IPS-20b (cell line): ENCODE results near the gene CADM1.
"Not testable (repeated sequence)": the region's sequence is repeated elsewhere in the genome, so short reads cannot be mapped to it uniquely, and the experiment has no call there.

ENCODE experiments used
- H3K27ac ChIP-seq: one replicate; pipeline ENCODE4 v1.5.1; 2013; ENCODE audit warnings: low read length
- H3K27me3 ChIP-seq: 2 replicates; pipeline ENCODE4 v1.6.1; 2013; ENCODE audit warnings: mild to moderate bottlenecking, low read length, inconsistent platforms; ENCODE audit not compliant: insufficient read depth
- H3K36me3 ChIP-seq: 2 replicates; pipeline ENCODE4 v1.6.1; 2013; ENCODE audit warnings: low read depth, mild to moderate bottlenecking, inconsistent platforms, low read length, moderate library complexity; ENCODE audit not compliant: insufficient read depth
- H3K4me1 ChIP-seq: 2 replicates; pipeline ENCODE4 v1.6.1; 2013; ENCODE audit warnings: mild to moderate bottlenecking, control low read depth, inconsistent platforms, low read length, moderate library complexity; ENCODE audit not compliant: insufficient read depth
- H3K4me3 ChIP-seq: 2 replicates; pipeline ENCODE4 v1.5.1; 2013; ENCODE audit warnings: mild to moderate bottlenecking, low read length, inconsistent platforms
- H3K9ac ChIP-seq: 2 replicates; pipeline ENCODE4 v1.6.1; 2013; ENCODE audit warnings: low read depth, mild to moderate bottlenecking, inconsistent platforms, low read length, moderate library complexity
- H3K9me3 ChIP-seq: 2 replicates; pipeline ENCODE4 v1.6.1; 2013; ENCODE audit warnings: mild to moderate bottlenecking, low read depth, low read length, inconsistent platforms; ENCODE audit not compliant: insufficient read depth

The CADM1 gene

DNA sequence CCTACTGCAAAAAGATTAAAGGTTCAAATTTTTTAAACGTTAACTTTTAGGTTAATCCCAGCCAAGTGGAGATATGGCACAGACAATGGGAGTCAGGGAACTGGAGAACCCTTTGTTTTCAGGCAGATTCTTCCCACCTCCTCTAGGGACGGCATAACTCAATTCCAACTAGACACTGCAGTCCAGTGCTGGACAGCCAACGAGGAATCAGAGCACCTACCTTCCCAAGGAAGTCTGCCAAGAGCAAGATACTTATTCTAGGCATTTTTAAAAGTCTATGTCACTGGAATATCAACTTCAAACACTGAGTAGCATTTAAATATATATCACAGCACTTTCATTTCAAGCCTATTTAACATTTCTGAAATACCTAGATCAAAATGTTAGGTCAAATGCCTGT, 7.3 kb downstream of the CADM1 start:
- H3K9ac ChIP-seq: no peak overlapping the region
- H3K27me3 ChIP-seq: peaks cover 41% of the 10 kb centered on the region
- H3K4me1 ChIP-seq: peaks cover 22% of the 10 kb centered on the region
- H3K4me3 ChIP-seq: no peak overlapping the region
- H3K27ac ChIP-seq: no peak overlapping the region
- no peaks in the 10 kb centered on the region for H3K9me3 ChIP-seq
- no peaks in the 10 kb centered on the region for H3K36me3 ChIP-seq

DNA sequence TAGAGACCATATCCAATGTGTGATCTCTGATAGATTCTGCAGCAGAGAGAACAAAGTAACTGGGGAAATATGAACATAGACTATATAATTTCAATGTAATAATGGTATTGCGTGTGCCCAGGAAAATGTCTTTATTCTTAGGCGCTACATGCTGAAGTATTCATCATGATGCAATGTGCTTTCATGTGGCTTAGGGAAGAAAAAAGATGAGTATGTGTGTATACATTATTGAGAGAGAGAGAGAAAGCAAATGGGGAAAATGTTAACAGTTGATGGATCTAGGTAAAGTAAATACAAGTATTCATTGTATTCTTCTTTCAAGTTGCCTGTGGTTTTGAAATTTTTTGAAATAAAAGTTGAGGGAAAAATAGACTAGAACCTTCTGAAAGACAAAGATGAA, 10.3 kb downstream of the CADM1 start:
- Histone ChIP-seq H3K36me3 (no peaks in the 10 kb centered on the region), H3K4me3 (no peak overlapping the region), H3K9me3 (no peaks in the 10 kb centered on the region), H3K27ac (no peak overlapping the region), H3K9ac (no peak overlapping the region), H3K4me1 (peaks cover 9% of the 10 kb centered on the region), H3K27me3 (peaks cover 11% of the 10 kb centered on the region; the same call in 1 of the 2 replicates)

DNA sequence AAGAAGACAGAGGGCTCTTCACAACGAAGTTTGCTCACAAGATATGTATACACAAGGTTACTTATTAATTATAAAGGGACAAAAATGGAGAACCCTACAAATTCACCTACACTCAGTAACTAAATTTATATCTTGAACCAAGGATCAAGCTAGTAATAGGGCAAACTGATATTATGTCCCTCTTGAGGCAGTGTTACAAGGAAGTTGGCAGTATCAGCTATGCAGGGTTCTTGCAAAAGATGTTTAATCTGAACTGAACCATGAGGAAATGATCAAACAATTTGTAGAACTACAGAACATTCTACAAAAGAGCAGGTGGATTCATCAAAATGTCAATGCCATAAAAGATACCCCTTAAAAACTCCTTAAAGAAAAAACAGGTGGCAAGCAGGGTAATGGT, 10.7 kb downstream of the CADM1 start:
- Histone ChIP-seq H3K9ac (no peak overlapping the region), H3K4me1 (peaks cover 5% of the 10 kb centered on the region), H3K4me3 (no peak overlapping the region), H3K27ac (no peak overlapping the region), H3K9me3 (no peaks in the 10 kb centered on the region), H3K36me3 (no peaks in the 10 kb centered on the region), H3K27me3 (peaks cover 7% of the 10 kb centered on the region; the same call in 1 of the 2 replicates)

DNA sequence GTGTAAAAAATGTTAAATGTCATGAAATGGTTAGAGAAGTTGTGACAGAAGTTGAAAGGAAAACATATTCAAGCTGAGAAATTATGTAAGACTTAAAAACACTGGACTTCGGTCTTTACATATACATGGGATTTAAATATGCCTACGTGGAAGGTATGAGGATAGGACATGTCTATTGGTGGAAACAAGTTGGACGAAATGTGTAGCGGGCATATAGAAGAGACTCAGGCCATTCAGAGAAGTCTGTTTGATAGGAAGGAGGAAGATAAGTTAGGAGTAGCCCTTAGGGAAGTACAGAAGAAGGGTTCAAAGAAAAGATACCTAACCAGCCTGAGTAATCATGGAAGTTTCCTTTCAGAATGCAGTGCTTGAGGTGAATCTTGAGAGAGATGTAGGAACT, 14.7 kb downstream of the CADM1 start:
- Histone ChIP-seq H3K9ac (no peak overlapping the region), H3K27ac (no peak overlapping the region), H3K4me1 (no peaks in the 10 kb centered on the region), H3K36me3 (no peaks in the 10 kb centered on the region), H3K4me3 (no peak overlapping the region), H3K9me3 (no peaks in the 10 kb centered on the region), H3K27me3 (no peaks in the 10 kb centered on the region)

DNA sequence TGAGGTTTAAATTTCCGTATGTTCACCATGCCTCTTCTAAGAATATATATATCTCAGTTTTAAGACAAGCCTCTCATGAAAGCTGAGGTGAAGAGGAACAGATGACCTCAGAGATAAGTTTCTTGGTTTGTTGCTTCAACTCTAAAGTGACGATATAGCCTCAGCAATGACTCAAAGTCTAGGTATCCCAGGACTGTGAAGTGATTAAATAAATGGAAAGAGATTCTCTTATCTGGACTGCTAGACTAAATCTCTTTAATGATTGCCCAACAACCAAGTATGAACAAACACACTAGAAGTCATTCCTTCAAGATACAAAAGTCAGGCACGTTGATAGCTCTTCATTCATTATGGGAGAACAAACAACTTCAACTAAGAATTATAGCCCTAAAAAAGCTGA, 15.3 kb downstream of the CADM1 start:
- Histone ChIP-seq H3K36me3 (no peaks in the 10 kb centered on the region), H3K27me3 (no peaks in the 10 kb centered on the region), H3K9me3 (no peaks in the 10 kb centered on the region), H3K4me1 (no peaks in the 10 kb centered on the region), H3K4me3 (no peak overlapping the region), H3K9ac (no peak overlapping the region), H3K27ac (no peak overlapping the region)

DNA sequence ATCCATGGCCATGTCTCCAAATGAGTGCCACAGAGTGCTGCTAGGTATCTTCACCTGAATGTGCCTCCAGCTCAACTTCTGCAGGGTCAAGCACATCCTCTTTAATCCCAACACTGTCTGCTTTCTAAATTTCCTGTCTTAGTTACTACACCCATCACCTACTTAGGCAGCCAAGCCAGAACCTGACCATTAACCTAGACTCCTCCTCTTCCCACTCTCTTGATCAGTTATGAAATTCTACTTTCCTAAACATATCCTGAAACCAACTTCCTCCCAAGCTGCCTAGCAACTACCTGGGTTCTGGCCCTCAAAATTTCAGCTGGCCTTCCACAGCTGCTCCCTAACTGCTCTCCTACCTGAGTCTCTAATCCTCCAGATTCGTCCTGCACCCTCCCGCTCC, 22.7 kb downstream of the CADM1 start:
- Histone ChIP-seq H3K4me1 (no peaks in the 10 kb centered on the region), H3K4me3 (no peak overlapping the region), H3K9ac (no peak overlapping the region)

DNA sequence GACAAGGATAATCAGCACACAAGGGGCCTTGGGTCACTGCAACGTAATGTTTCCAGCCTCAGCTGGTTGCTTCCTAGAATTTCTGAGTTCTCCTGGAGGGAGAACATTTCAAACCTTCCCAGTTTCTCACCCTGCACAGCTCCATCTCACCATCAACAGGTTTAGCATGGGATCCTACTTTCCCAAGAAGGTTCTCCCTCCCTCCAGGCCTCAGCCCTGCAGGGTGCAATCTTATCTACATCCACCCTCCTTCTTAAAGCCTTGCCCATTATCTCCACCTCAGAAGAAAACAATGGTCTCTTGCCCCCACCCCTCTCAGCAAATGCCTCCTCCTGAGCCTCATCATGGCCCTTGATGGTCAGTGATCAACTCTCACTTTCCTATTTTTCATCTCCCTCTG, 23.6 kb downstream of the CADM1 start:
- Histone ChIP-seq H3K9ac (no peak overlapping the region), H3K4me1 (no peaks in the 10 kb centered on the region), H3K27ac (no peak overlapping the region), H3K36me3 (no peaks in the 10 kb centered on the region), H3K4me3 (no peak overlapping the region), H3K27me3 (peaks cover 12% of the 10 kb centered on the region; the same call in 1 of the 2 replicates), H3K9me3 (no peaks in the 10 kb centered on the region)

More for the DNA sequence above, 22.7 kb downstream of the CADM1 start:
- H3K27ac ChIP-seq: no peak overlapping the region
- H3K9me3 ChIP-seq: no peaks in the 10 kb centered on the region
- no peaks in the 10 kb centered on the region for H3K36me3 ChIP-seq
- peaks cover 12% of the 10 kb centered on the region; the same call in 1 of the 2 replicates for H3K27me3 ChIP-seq

DNA sequence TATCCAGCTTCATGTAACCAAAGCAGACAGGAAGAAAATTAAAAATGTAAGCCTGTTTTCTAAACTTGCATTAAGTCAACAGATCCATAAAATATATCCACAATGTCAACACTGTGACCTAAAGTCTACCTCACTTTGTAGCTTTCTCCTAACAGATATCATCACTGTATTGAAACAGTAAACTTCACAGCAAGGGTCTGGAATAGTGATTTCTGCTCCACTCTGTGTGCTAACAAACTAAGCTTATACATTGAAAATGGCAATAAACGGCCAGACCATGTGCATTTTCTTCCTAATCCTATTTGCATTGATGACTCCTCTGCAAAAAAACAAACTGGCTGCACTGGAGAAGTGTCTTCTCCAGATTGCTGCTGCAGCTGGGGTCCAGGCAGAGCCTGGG, 26.8 kb downstream of the CADM1 start:
- no peaks in the 10 kb centered on the region for H3K9me3 ChIP-seq
- H3K36me3 ChIP-seq: no peaks in the 10 kb centered on the region
- H3K27ac ChIP-seq: no peak overlapping the region
- no peaks in the 10 kb centered on the region for H3K4me1 ChIP-seq
- no peak overlapping the region for H3K9ac ChIP-seq
- no peak overlapping the region for H3K4me3 ChIP-seq
- H3K27me3 ChIP-seq: peaks cover 12% of the 10 kb centered on the region; the same call in 1 of the 2 replicates

DNA sequence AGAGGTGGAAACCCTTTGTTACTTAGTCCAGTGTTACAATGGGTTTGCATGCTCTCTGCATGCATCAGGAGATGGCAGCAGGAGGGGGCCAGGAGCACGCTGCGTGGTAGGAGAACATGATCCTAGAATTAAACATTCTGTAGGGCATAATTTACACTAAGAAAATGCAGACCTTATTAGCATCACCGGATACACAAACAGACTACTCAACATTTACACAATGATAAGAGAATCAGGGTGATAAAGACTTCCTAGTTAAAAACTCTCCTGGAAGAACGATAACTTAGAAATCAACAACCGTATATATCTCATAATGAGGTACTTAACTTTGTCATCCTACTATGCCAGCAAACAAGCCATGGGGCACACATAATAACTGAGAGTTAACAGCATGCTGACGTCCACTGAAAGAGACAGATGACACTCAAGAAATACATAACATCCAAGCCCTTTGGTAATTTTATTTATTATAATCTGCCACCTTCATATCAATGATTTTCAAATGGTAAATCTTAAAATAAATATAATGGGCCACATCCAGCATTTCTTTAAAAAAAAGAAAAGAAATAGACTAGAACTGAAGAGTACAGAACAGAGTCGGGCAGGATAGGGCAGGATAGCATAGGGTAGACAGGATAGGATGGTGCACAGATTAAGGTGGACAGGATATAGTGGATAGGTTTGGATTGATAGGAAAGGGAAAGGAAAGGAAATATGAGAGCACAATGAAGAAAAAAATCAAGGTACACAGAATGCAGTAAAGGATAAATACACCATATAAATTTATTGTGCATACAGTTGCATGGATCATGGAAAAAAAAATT, 27.5 kb downstream of the CADM1 start:
- no peak overlapping the region for H3K4me3 ChIP-seq

DNA sequence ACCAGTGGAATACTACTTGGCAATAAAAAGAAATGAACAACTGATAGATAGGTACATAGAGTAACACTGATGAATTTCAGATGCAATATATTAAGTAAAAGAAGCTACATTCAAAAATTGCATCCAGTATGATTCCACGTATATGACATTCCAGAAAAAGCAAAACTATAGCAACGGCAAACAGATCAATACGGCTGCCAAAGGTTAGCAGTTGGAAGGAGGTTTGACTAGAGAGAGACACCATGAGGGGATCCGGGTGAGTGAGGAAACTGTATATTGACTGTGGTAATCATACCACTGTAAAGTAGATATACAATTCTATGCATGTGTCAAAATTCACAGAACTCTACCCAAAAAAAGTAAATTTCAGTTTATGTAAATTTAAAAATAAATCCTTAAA, 28.7 kb downstream of the CADM1 start:
- no peaks in the 10 kb centered on the region for H3K9me3 ChIP-seq
- H3K4me1 ChIP-seq: no peaks in the 10 kb centered on the region

More for the DNA sequence above, 27.5 kb downstream of the CADM1 start:
- no peak overlapping the region for H3K27ac ChIP-seq
- no peaks in the 10 kb centered on the region for H3K9me3 ChIP-seq
- H3K9ac ChIP-seq: no peak overlapping the region
- no peaks in the 10 kb centered on the region for H3K36me3 ChIP-seq
- no peaks in the 10 kb centered on the region for H3K4me1 ChIP-seq
- peaks cover 12% of the 10 kb centered on the region; the same call in 1 of the 2 replicates for H3K27me3 ChIP-seq

DNA sequence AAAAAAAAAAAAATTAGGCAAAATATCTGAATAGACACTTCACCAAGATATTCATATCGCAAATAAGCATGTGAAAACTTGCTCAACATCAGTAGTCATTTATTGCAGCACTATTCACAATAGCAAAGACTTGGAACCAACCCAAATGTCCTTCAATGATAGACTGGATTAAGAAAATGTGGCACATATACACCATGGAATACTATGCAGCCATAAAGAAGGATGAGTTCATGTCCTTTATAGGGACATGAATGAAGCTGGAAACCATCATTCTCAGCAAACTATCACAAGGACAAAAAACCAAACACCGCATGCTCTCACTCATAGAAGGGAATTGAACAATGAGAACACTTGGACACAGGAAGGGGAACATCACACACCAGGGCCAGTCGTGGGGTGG, 29.9 kb downstream of the CADM1 start:
- not testable (repeated sequence) for H3K9ac ChIP-seq, H3K36me3 ChIP-seq, H3K4me1 ChIP-seq, H3K27ac ChIP-seq, H3K9me3 ChIP-seq, H3K4me3 ChIP-seq
- H3K27me3 ChIP-seq: peaks cover 12% of the 10 kb centered on the region; the same call in 1 of the 2 replicates

More for the DNA sequence above, 28.7 kb downstream of the CADM1 start:
- no peak overlapping the region for H3K4me3 ChIP-seq
- peaks cover 12% of the 10 kb centered on the region; the same call in 1 of the 2 replicates for H3K27me3 ChIP-seq
- no peak overlapping the region for H3K9ac ChIP-seq
- no peaks in the 10 kb centered on the region for H3K36me3 ChIP-seq
- no peak overlapping the region for H3K27ac ChIP-seq

DNA sequence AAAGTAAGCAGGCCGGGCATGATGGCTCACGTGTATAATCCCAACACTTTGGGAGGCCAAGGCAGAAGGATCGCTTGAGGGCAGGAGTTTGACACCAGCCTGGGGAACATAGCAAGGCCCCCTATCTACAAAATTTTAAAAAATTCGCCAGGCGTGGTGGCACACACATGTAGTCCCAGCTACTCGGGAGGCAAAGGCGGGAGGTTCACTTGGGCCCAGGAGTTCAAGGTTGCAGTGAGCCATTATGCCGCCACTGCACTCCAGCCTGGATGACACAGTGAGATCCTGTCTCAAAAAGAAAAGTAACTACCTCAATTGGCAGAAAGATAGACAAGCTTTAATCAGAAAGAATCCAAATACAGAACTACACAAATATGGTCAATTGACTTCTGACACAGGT, 31.0 kb downstream of the CADM1 start:
- H3K4me3 ChIP-seq: no peak overlapping the region
- H3K27ac ChIP-seq: no peak overlapping the region
- H3K36me3 ChIP-seq: no peaks in the 10 kb centered on the region
- H3K9me3 ChIP-seq: no peaks in the 10 kb centered on the region
- H3K9ac ChIP-seq: no peak overlapping the region
- H3K4me1 ChIP-seq: no peaks in the 10 kb centered on the region
- peaks cover 12% of the 10 kb centered on the region; the same call in 1 of the 2 replicates for H3K27me3 ChIP-seq
